Uterus (tissue), 2 donors: ENCODE results near the gene TMEM150A.

ENCODE experiments used
- CTCF ChIP-seq, 4 experiments: fragments of 200-600 bp in 2 of 4; fragments of 450-650 bp in 2 of 4; sonication (generic) in 2 of 4; IDR thresholded peaks; one replicate each; pipeline ENCODE4 v1.5.1; 2016 to 2019; ENCODE audit warnings: antibody characterized with exemption in 4 of 4, mild to moderate bottlenecking in 2 of 4, moderate library complexity in 1 of 4
- POLR2A ChIP-seq, 2 donors: fragments of 450-650 bp; IDR thresholded peaks; one replicate each; pipeline ENCODE4 v1.6.1; 2016; ENCODE audit warnings: antibody characterized with exemption in 2 of 2, mild to moderate bottlenecking in 1 of 2, moderate library complexity in 1 of 2

DNA sequence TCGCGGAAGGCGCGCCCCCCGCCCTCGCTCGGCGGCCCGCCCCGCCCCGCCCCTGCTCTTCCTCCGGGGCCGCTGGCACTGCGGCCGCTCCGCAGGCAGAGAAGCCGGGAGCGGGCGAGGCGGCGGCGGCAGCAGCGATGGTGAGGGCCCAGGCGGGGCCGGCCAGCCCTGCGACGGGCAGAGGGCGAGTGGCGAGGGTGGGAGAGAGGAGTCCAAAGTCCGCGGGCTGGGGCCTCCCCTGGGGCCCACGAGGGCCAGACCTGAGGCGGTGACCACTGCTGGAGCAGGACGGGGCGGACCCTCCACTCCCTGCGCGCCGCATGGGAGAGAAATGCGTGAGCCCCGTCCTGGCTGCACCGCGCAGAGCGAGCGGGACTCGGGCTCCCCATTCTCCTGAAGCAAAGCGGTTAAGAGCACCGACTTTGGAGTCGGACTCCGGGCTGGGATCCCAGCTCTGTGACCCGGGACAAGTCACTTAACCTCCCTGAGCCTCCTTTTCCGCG lies 18.1 kb downstream of the TMEM150A start, which contains the start of gene VAMP5:
- peak in 1 of 4 experiments; percentile 15 for TF ChIP-seq CTCF (IDR thresholded peaks at IDR 0.05)
- peak; percentile 30 to 65 for TF ChIP-seq POLR2A (IDR thresholded peaks at IDR 0.05)
